ENCODE measurements around the gene HOXA10. TPM values are rescaled to one million over a fixed set of nuclear protein-coding genes. Genes with fewer than 3 reads are reported as not detected.

The HOXA10 gene
- total and polyA plus RNA-seq, 11 donors: 0.06 to 0.36 (median 0.18) TPM; not detected in 8

GRCh38 chr7:27143023-27143949, 30.8 kb downstream of the HOXA10 start, which contains the start of gene HOXA5:
Gene HOXA5 (minus strand): TSS chr7:27143681. CDS start chr7:27143607, 74 bp downstream.
- H3K36me3 ChIP-seq: no peaks in the 10 kb centered on the region
- H3K4me1 ChIP-seq: peaks cover 0 to 53% (median 13%) of the 10 kb centered on the region in 12 donors
- H3K4me3 ChIP-seq: peak within 1 kb of the TSS; percentile 18 to 69 (median 48)
- H3K27ac ChIP-seq: peak within 1 kb of the TSS in 3 of 12 donors; percentile 30 to 61 (median 35)
- intact Hi-C loops (cut with DNase I): loop anchor here in 3 of 10 donors (5.0 kb wide), 3 partner anchors 286 to 461 kb away; no protein-coding TSS in a partner anchor
- no peaks in the 10 kb centered on the region for H3K9me3 ChIP-seq
- 9 to 12% (median 11%) methylated on average over 55 to 86 of the region's 86 CpGs for WGBS, 4 donors
- peak in 1 of 5 donors; percentile 60 for DNase-seq
- H3K27me3 ChIP-seq: peaks cover 79 to 100% (median 99%) of the 10 kb centered on the region in 9 donors
- peak in 3 of 4 donors; percentile 40 to 73 (median 52) for ATAC-seq
- TF ChIP-seq POLR2A (IDR thresholded peaks at IDR 0.05) (peak in 1 of 2 donors; percentile 74), CTCF (IDR thresholded peaks at IDR 0.05) (peak; percentile 14 to 59 (median 43))

- H3K4me1 ChIP-seq: peaks cover 0 to 46% (median 9%) of the 10 kb centered on the region in 12 donors
- TF ChIP-seq POLR2A (IDR thresholded peaks at IDR 0.05) (no peak), CTCF (IDR thresholded peaks at IDR 0.05) (no peak)
- H3K27ac ChIP-seq: peak overlapping the region in 2 of 12 donors; percentile 35 to 61
- intact Hi-C loops (cut with DNase I): loop anchor here in 3 of 10 donors (5.0 kb wide), 3 partner anchors 285 to 460 kb away; no protein-coding TSS in a partner anchor
- H3K9me3 ChIP-seq: no peaks in the 10 kb centered on the region
- 6 to 12% (median 7%) methylated on average over 29 of the region's 29 CpGs for WGBS, 4 donors
- no peak for DNase-seq
- peak overlapping the region; percentile 18 to 69 (median 48) for H3K4me3 ChIP-seq
- no peak for ATAC-seq
- peaks cover 73 to 100% (median 97%) of the 10 kb centered on the region in 9 donors for H3K27me3 ChIP-seq
- no peaks in the 10 kb centered on the region for H3K36me3 ChIP-seq
These were observed 31.5 kb downstream of the HOXA10 start for GRCh38 chr7:27142580-27143022.

- H3K27me3 ChIP-seq: peaks cover 67 to 100% (median 97%) of the 10 kb centered on the region in 9 donors
- intact Hi-C loops (cut with DNase I): loop anchor here in 3 of 10 donors (5.0 kb wide), 3 partner anchors 285 to 460 kb away; no protein-coding TSS in a partner anchor
These were observed 32.1 kb downstream of the HOXA10 start for GRCh38 chr7:27141923-27142579.

More at GRCh38 chr7:27141923-27142579, 32.1 kb downstream of the HOXA10 start:
- Histone ChIP-seq H3K4me1 (peaks cover 0 to 41% (median 7%) of the 10 kb centered on the region in 12 donors), H3K27ac (peak overlapping the region in 1 of 12 donors; percentile 61), H3K4me3 (peak overlapping the region; percentile 18 to 69 (median 48)), H3K9me3 (no peaks in the 10 kb centered on the region), H3K36me3 (no peaks in the 10 kb centered on the region)
- 11 to 18% (median 13%) methylated on average over 30 of the region's 30 CpGs for WGBS, 4 donors
- no peak for ATAC-seq
- TF ChIP-seq CTCF (IDR thresholded peaks at IDR 0.05) (no peak), POLR2A (IDR thresholded peaks at IDR 0.05) (no peak)
- no peak for DNase-seq

Data from heart left ventricle (tissue), 16 donors.